GM12878 (cell line): ENCODE results near the gene ENGASE. TPM values are rescaled to one million over a fixed set of nuclear protein-coding genes. Genes with fewer than 3 reads are reported as not detected.

Source experiments
- ATAC-seq: fragments of 200-7000 bp; cut with Tn5 transposase; 3 replicates; pipeline ENCODE4 v1.9.1; 2020; ENCODE audit warnings: mild to moderate bottlenecking, moderate library complexity
- BruUV-seq: library from RNA; stranded (reverse); fragments of 400-500 nt; replicated peaks from 2 replicates; lab custom pipeline; 2021; lab: Mats Ljungman, UMichigan
- CTCF ChIA-PET: fragments of 300-600 bp; sonication (Branson Sonifier 250); formaldehyde crosslinking; extraction: SDS; loops from one replicate; lab custom pipeline; 2021; ENCODE audit warnings: inconsistent platforms; lab: Yijun Ruan, JAX
- POLR2A ChIA-PET: fragments of 350-600 bp; formaldehyde crosslinking; extraction: SDS; loops from one replicate; lab custom pipeline; 2021; ENCODE audit warnings: inconsistent platforms; lab: Charles Lee
- RAD21 ChIA-PET: fragments of 300-600 bp; sonication (Branson Sonifier 250); formaldehyde crosslinking; loops from one replicate; lab custom pipeline; 2023; ENCODE audit warnings: antibody characterized with exemption; ENCODE audit not compliant: unreplicated experiment; lab: Charles Lee
- SMC1A ChIA-PET: fragments of 300-600 bp; sonication (Branson Sonifier 250); formaldehyde crosslinking; loops from one replicate; lab custom pipeline; 2023; ENCODE audit not compliant: unreplicated experiment, uncharacterized antibody; lab: Charles Lee
- DNase-seq: peaks from one replicate; pipeline ENCODE4 v3.0.0-alpha.2; 2011; ENCODE audit warnings: low read depth, low spot score
- FAIRE-seq: peaks from 3 replicates; lab custom pipeline; 2011; peaks lifted over from hg19 to GRCh38; lab: Jason Lieb, UNC
- H2AFZ ChIP-seq: 2 replicates; pipeline ENCODE4 v1.6.0; 2011; ENCODE audit warnings: low read depth, low read length, control low read depth; ENCODE audit not compliant: control insufficient read depth
- H3K27ac ChIP-seq: 2 replicates; pipeline ENCODE4 v1.5.1; 2011; ENCODE audit warnings: control low read depth; ENCODE audit not compliant: control insufficient read depth, insufficient read depth
- H3K27me3 ChIP-seq, 2 experiments: replicated peaks in 1 of 2; 2 replicates each; pipeline versions ENCODE4 v1.6.0 to v1.6.1; 2011; ENCODE audit warnings: low read length in 1 of 2; ENCODE audit not compliant: control insufficient read depth in 2 of 2, insufficient read depth in 2 of 2
- H3K36me3 ChIP-seq, 2 experiments: 2 replicates each; pipeline ENCODE4 v1.5.1; 2011; ENCODE audit warnings: low read length in 1 of 2; ENCODE audit not compliant: control insufficient read depth in 2 of 2, insufficient read depth in 2 of 2
- H3K4me1 ChIP-seq: 2 replicates; pipeline ENCODE4 v1.6.1; 2011; ENCODE audit warnings: mild to moderate bottlenecking, low read length, moderate library complexity, mixed read lengths; ENCODE audit not compliant: control insufficient read depth, insufficient read depth
- H3K4me2 ChIP-seq: 2 replicates; pipeline ENCODE4 v1.6.0; 2011; ENCODE audit warnings: control low read depth; ENCODE audit not compliant: control insufficient read depth, insufficient read depth
- H3K4me3 ChIP-seq: fragments of 200-600 bp; sonication (generic); 2 replicates; pipeline ENCODE4 v1.5.1; 2016
- H3K79me2 ChIP-seq: 2 replicates; pipeline ENCODE4 v1.6.0; 2011; ENCODE audit warnings: low read length; ENCODE audit not compliant: control insufficient read depth, insufficient read depth
- H3K9ac ChIP-seq: 2 replicates; pipeline ENCODE4 v1.8.0; 2011; ENCODE audit warnings: low read length, control low read depth, mixed read lengths; ENCODE audit not compliant: control insufficient read depth, insufficient read depth
- H3K9me3 ChIP-seq: replicated peaks from 3 replicates; pipeline ENCODE4 v1.5.1; 2011; ENCODE audit warnings: mild to moderate bottlenecking, low read length; ENCODE audit not compliant: control insufficient read depth, insufficient read depth
- H4K20me1 ChIP-seq: 2 replicates; pipeline ENCODE4 v1.6.0; 2011; ENCODE audit not compliant: control insufficient read depth, insufficient read depth
- CBX3 ChIP-seq: fragments of 200-600 bp; sonication (generic); IDR thresholded peaks from 2 replicates; pipeline ENCODE4 v1.6.1; 2016; ENCODE audit warnings: low read depth, borderline replicate concordance
- E2F8 ChIP-seq: fragments of 450-650 bp; IDR thresholded peaks from 2 replicates; pipeline ENCODE4 v1.6.1; 2018; ENCODE audit warnings: mild to moderate bottlenecking, low read depth, moderate library complexity; ENCODE audit not compliant: partially characterized antibody
- EGR1 ChIP-seq, 2 experiments: IDR thresholded peaks; 1 replicate in 1 of 2; 2 replicates in 1 of 2; pipeline ENCODE4 v1.6.1; 2011 to 2012; ENCODE audit warnings: low read depth in 2 of 2, low read length in 2 of 2, borderline replicate concordance in 1 of 2, mild to moderate bottlenecking in 1 of 2, moderate library complexity in 1 of 2
- EZH2 ChIP-seq: IDR thresholded peaks from 2 replicates; pipeline ENCODE4 v1.6.1; 2012; ENCODE audit warnings: low read depth, mild to moderate bottlenecking, control low read depth, inconsistent platforms, low read length, borderline replicate concordance; ENCODE audit not compliant: control insufficient read depth
- MEF2A ChIP-seq: IDR thresholded peaks from 2 replicates; pipeline ENCODE4 v1.6.1; 2011; ENCODE audit warnings: low read depth, mild to moderate bottlenecking, low read length, moderate library complexity; ENCODE audit not compliant: insufficient read depth
- NFXL1 ChIP-seq: fragments of 450-650 bp; IDR thresholded peaks from 2 replicates; pipeline ENCODE4 v1.6.1; 2017; ENCODE audit warnings: antibody characterized with exemption, mild to moderate bottlenecking, borderline replicate concordance
- NKRF ChIP-seq: fragments of 450-650 bp; conservative IDR thresholded peaks from 2 replicates; pipeline ENCODE4 v1.6.1; 2017; ENCODE audit warnings: mild to moderate bottlenecking, moderate library complexity
- POLR2AphosphoS2 ChIP-seq: IDR thresholded peaks from 2 replicates; pipeline ENCODE4 v1.6.1; 2011; ENCODE audit warnings: low read depth, mild to moderate bottlenecking, low read length, improper control_type of control experiment, moderate library complexity
- SIX5 ChIP-seq: IDR thresholded peaks from 2 replicates; pipeline ENCODE4 v1.6.1; 2011; ENCODE audit warnings: mild to moderate bottlenecking, low read depth, low read length, moderate library complexity; ENCODE audit not compliant: severe bottlenecking
- STAT1 ChIP-seq: fragments of 450-650 bp; conservative IDR thresholded peaks from 2 replicates; pipeline ENCODE4 v1.6.1; 2014; ENCODE audit warnings: antibody characterized with exemption, mild to moderate bottlenecking
- ZNF217 ChIP-seq: fragments of 450-650 bp; IDR thresholded peaks from 2 replicates; pipeline ENCODE4 v1.6.1; 2017; ENCODE audit warnings: antibody characterized with exemption, mild to moderate bottlenecking
- WGBS: methylation state at CpG from one replicate; pipeline ENCODE4 v1.1.6; 2016; ENCODE audit warnings: low lambda C conversion rate; ENCODE audit not compliant: insufficient replicate concordance, insufficient coverage; ENCODE audit errors: missing lambda C conversion rate; 5-methylcytosine and 5-hydroxymethylcytosine counted together
- in situ Hi-C: fragments of 300-500 bp; cut with MboI; formaldehyde crosslinking; loops from 9 replicates; pipeline ENCODE4 v1.14.3; 2018; ENCODE audit warnings: mixed read lengths
- intact Hi-C: fragments of 100-400 bp; cut with micrococcal nuclease; formaldehyde crosslinking; loops from one replicate; pipeline ENCODE4 v1.14.2; 2022; ENCODE audit not compliant: unreplicated experiment
- polyA plus RNA-seq, 11 experiments: library from polyadenylated mRNA; depleted of rRNA in 4 of 11; unstranded in 6 of 11; stranded (reverse) in 5 of 11; fragments of >200 nt; fragmentation: Nextera tagmentation in 4 of 11; fragmentation: Illumina TruSeq in 1 of 11; extraction: Ambion mirVana in 4 of 11; extraction: Trizol in 1 of 11; gene quantifications; 1 replicate in 1 of 11; 2 replicates in 10 of 11; pipeline versions ENCODE4 v1.2.1 to v1.2.3, GENCODE V29; 2011 to 2016; ENCODE audit warnings: inconsistent platforms in 2 of 11, missing spikeins in 2 of 11, low read depth in 1 of 11
- total RNA-seq, 4 experiments: library from RNA; depleted of rRNA in 3 of 4; stranded (reverse); fragments of >200 nt in 3 of 4; fragmentation: Illumina TruSeq in 1 of 4; extraction: Trizol in 1 of 4; gene quantifications; 2 replicates each; pipeline versions ENCODE4 v1.2.1 to v1.2.3, GENCODE V29; 2013 to 2021
- TF ChIP-seq, protein P1 (sequence below): IDR thresholded peaks from 2 replicates; pipeline ENCODE4 v1.6.1; 2011; ENCODE audit warnings: borderline replicate concordance, low read depth, mild to moderate bottlenecking, moderate library complexity, low read length; ENCODE audit not compliant: insufficient read depth, poor library complexity, severe bottlenecking
- TF ChIP-seq, protein P2 (sequence below): fragments of 450-650 bp; IDR thresholded peaks from 2 replicates; pipeline ENCODE4 v1.6.1; 2017; ENCODE audit warnings: borderline replicate concordance
- TF ChIP-seq, protein P3 (sequence below): fragments of 450-650 bp; IDR thresholded peaks from 2 replicates; pipeline ENCODE4 v1.6.1; 2016; ENCODE audit warnings: mild to moderate bottlenecking

The ENGASE gene
- total and polyA plus RNA-seq, 10 of the 15 experiments (the other 5 are each of a cell fraction or from before 2014, with no cell fraction given), result 0.18 to 28.9 (median 10.5) TPM

DNA sequence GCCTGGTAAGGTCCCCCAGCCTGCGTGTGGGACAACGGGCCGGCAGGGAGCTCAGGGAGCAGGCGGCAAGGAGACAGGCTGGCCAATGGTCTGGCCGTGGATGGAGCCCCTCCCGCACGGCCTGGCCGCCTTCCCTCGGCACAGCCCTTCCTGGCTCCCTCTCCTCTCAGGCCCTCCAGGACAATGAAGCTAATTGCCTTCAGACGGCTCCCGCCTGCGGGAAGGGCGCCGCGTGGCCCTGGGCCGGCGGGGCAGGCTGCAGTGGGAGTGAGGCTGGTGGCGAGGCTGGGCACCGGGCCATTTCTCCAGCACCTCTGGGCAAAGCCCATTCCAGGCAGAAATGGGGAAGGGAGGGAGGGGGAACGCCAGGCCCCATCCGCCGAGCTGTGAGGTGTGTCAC is 50.9 kb downstream of the ENGASE start:
- DNase-seq (no peak), FAIRE-seq (no peak), ATAC-seq (no peak)
- Histone ChIP-seq H3K79me2 (no peaks in the 10 kb centered on the region), H3K36me3 (no peaks in the 10 kb centered on the region), H3K9ac (no peak overlapping the region), H3K4me3 (no peak overlapping the region), H3K9me3 (no peaks in the 10 kb centered on the region), H2AFZ (no peak overlapping the region), H3K27ac (no peak overlapping the region), H3K4me1 (no peaks in the 10 kb centered on the region), H4K20me1 (no peaks in the 10 kb centered on the region), H3K4me2 (no peak overlapping the region), H3K27me3 (peaks cover 0 to 1% of the 10 kb centered on the region in 2 experiments; a peak in 2 of 4 replicates)
- CTCF ChIA-PET, result no interaction called here
- POLR2A ChIA-PET, result no interaction called here
- in situ Hi-C loops (no loop called here), intact Hi-C loops (no loop called here)
- no TSS peak for BruUV-seq
- RAD21 ChIA-PET, result no interaction called here
- 58% methylated on average over 19 of the region's 22 CpGs for WGBS
- SMC1A ChIA-PET, result no interaction called here
- TF ChIP-seq NFXL1 (no peak), ZNF217 (no peak), SIX5 (no peak), CBX3 (no peak), E2F8 (no peak), POLR2AphosphoS2 (no peak), NKRF (no peak), MEF2A (no peak), STAT1 (no peak), EGR1 (IDR thresholded peaks at IDR 0.05; ENCODE audit: borderline replicate concordance in 1 of 2, low read depth in 2 of 2, low read length in 2 of 2) (no peak), EZH2 (no peak)
- TF ChIP-seq, protein P1, sequence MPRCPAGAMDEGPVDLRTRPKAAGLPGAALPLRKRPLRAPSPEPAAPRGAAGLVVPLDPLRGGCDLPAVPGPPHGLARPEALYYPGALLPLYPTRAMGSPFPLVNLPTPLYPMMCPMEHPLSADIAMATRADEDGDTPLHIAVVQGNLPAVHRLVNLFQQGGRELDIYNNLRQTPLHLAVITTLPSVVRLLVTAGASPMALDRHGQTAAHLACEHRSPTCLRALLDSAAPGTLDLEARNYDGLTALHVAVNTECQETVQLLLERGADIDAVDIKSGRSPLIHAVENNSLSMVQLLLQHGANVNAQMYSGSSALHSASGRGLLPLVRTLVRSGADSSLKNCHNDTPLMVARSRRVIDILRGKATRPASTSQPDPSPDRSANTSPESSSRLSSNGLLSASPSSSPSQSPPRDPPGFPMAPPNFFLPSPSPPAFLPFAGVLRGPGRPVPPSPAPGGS, result no peak
- TF ChIP-seq, protein P2, sequence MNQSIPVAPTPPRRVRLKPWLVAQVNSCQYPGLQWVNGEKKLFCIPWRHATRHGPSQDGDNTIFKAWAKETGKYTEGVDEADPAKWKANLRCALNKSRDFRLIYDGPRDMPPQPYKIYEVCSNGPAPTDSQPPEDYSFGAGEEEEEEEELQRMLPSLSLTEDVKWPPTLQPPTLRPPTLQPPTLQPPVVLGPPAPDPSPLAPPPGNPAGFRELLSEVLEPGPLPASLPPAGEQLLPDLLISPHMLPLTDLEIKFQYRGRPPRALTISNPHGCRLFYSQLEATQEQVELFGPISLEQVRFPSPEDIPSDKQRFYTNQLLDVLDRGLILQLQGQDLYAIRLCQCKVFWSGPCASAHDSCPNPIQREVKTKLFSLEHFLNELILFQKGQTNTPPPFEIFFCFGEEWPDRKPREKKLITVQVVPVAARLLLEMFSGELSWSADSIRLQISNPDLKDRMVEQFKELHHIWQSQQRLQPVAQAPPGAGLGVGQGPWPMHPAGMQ, result no peak
- TF ChIP-seq, protein P3, sequence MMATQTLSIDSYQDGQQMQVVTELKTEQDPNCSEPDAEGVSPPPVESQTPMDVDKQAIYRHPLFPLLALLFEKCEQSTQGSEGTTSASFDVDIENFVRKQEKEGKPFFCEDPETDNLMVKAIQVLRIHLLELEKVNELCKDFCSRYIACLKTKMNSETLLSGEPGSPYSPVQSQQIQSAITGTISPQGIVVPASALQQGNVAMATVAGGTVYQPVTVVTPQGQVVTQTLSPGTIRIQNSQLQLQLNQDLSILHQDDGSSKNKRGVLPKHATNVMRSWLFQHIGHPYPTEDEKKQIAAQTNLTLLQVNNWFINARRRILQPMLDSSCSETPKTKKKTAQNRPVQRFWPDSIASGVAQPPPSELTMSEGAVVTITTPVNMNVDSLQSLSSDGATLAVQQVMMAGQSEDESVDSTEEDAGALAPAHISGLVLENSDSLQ, result no peak
